Transverse colon (tissue), 4 donors: ENCODE measurements around the gene CORO2B.

Experiments used
- EP300 ChIP-seq: sonication (generic); formaldehyde crosslinking; IDR thresholded peaks from one replicate; pipeline ENCODE4 v1.6.1; 2017; ENCODE audit warnings: antibody characterized with exemption, low read depth
- POLR2A ChIP-seq: fragments of 450-650 bp; IDR thresholded peaks from one replicate; pipeline ENCODE4 v1.6.1; 2016; ENCODE audit warnings: antibody characterized with exemption, mild to moderate bottlenecking, moderate library complexity
- POLR2AphosphoS5 ChIP-seq, 3 donors: sonication (generic); formaldehyde crosslinking; IDR thresholded peaks; one replicate each; pipeline ENCODE4 v1.6.1; 2016; ENCODE audit warnings: antibody characterized with exemption in 3 of 3
- TF ChIP-seq, protein P1 (sequence below), 5 experiments: fragments of 200-600 bp in 3 of 5; fragments of 450-650 bp in 2 of 5; sonication (generic) in 3 of 5; IDR thresholded peaks; 1 replicate in 2 of 5; 2 replicates in 3 of 5; pipeline ENCODE4 v1.5.1; 2016 to 2017; ENCODE audit warnings: antibody characterized with exemption in 5 of 5, inconsistent platforms in 3 of 5, mild to moderate bottlenecking in 2 of 5, moderate library complexity in 1 of 5

DNA sequence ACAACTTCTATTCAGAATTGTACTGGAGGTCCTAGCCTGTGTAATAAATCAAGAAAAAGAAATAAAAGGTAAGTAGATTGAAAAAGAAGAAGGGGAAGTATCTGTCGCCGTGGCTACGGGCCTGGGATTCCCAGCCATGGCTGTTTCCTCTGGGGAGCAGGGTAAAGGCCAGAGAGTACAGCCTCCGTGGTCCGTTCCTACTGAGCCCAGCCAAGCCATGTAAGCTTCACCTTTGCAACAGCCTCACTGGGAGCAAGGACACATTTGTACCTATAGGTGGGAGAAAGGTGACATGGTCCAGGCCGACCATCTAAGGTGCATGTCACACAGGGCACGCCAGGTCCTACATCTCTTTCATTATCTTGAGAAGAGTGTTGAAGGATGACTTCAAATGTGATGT lies 170.6 kb downstream of the CORO2B start:
- TF ChIP-seq, protein P1, sequence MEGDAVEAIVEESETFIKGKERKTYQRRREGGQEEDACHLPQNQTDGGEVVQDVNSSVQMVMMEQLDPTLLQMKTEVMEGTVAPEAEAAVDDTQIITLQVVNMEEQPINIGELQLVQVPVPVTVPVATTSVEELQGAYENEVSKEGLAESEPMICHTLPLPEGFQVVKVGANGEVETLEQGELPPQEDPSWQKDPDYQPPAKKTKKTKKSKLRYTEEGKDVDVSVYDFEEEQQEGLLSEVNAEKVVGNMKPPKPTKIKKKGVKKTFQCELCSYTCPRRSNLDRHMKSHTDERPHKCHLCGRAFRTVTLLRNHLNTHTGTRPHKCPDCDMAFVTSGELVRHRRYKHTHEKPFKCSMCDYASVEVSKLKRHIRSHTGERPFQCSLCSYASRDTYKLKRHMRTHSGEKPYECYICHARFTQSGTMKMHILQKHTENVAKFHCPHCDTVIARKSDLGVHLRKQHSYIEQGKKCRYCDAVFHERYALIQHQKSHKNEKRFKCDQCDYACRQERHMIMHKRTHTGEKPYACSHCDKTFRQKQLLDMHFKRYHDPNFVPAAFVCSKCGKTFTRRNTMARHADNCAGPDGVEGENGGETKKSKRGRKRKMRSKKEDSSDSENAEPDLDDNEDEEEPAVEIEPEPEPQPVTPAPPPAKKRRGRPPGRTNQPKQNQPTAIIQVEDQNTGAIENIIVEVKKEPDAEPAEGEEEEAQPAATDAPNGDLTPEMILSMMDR (IDR thresholded peaks at IDR 0.05): no peak
- TF ChIP-seq POLR2AphosphoS5 (IDR thresholded peaks at IDR 0.05) (no peak), POLR2A (no peak), EP300 (no peak)
